HUES64 (cell line): Measurements from ENCODE around the gene SGCD.

Source experiments
- H3K27ac ChIP-seq: 2 replicates; pipeline ENCODE4 v1.7.0; 2013; ENCODE audit warnings: low read depth, low read length, inconsistent platforms
- H3K27me3 ChIP-seq: 2 replicates; pipeline ENCODE4 v1.6.1; 2013; ENCODE audit warnings: mild to moderate bottlenecking, low read length; ENCODE audit not compliant: insufficient read depth
- H3K36me3 ChIP-seq: 2 replicates; pipeline ENCODE4 v1.6.1; 2013; ENCODE audit warnings: mild to moderate bottlenecking, low read length; ENCODE audit not compliant: insufficient read depth
- H3K4me1 ChIP-seq: 2 replicates; pipeline ENCODE4 v1.6.1; 2013; ENCODE audit warnings: mild to moderate bottlenecking, low read length, moderate library complexity; ENCODE audit not compliant: insufficient read depth
- H3K4me3 ChIP-seq: 2 replicates; pipeline ENCODE4 v1.5.1; 2013; ENCODE audit warnings: mild to moderate bottlenecking, low read length, moderate library complexity
- H3K9ac ChIP-seq: 2 replicates; pipeline ENCODE4 v1.6.1; 2013; ENCODE audit warnings: mild to moderate bottlenecking, low read depth, low read length
- H3K9me3 ChIP-seq: 2 replicates; pipeline ENCODE4 v1.6.1; 2013; ENCODE audit warnings: low read depth, low read length; ENCODE audit not compliant: insufficient read depth
- WGBS: fragments of 150-250, 120-280 bp; methylation state at CpG from one replicate; pipeline ENCODE4 v1.1.7; 2013; ENCODE audit warnings: missing lambda C conversion rate; 5-methylcytosine and 5-hydroxymethylcytosine counted together

Gene SGCD

GRCh38 chr5:156361436-156362109 is 34.6 kb downstream of the SGCD start:
- no peak overlapping the region for H3K9ac ChIP-seq
- no peaks in the 10 kb centered on the region for H3K36me3 ChIP-seq
- WGBS: 92% methylated on average over 2 of the region's 3 CpGs
- no peaks in the 10 kb centered on the region for H3K27me3 ChIP-seq
- H3K9me3 ChIP-seq: no peaks in the 10 kb centered on the region
- no peak overlapping the region for H3K27ac ChIP-seq
- 0 out of 2 replicates have a peak, but pooled peaks cover 1% of the 10 kb centered on the region for H3K4me1 ChIP-seq
- H3K4me3 ChIP-seq: no peak overlapping the region

GRCh38 chr5:156363861-156364260 is 36.9 kb downstream of the SGCD start:
- Histone ChIP-seq H3K27me3 (no peaks in the 10 kb centered on the region), H3K9me3 (no peaks in the 10 kb centered on the region), H3K4me1 (0 out of 2 replicates have a peak, but pooled peaks cover 2% of the 10 kb centered on the region), H3K36me3 (no peaks in the 10 kb centered on the region), H3K9ac (no peak overlapping the region), H3K4me3 (no peak overlapping the region), H3K27ac (no peak overlapping the region)
- WGBS: 90% methylated on average over 2 of the region's 2 CpGs

GRCh38 chr5:156366521-156366920 is 39.6 kb downstream of the SGCD start:
- Histone ChIP-seq H3K9me3 (no peaks in the 10 kb centered on the region), H3K4me3 (no peak overlapping the region), H3K4me1 (0 out of 2 replicates have a peak, but pooled peaks cover 2% of the 10 kb centered on the region), H3K27ac (no peak overlapping the region), H3K9ac (no peak overlapping the region), H3K27me3 (no peaks in the 10 kb centered on the region), H3K36me3 (no peaks in the 10 kb centered on the region)

GRCh38 chr5:156367597-156367996 is 40.6 kb downstream of the SGCD start:
- H3K27ac ChIP-seq: no peak overlapping the region
- H3K36me3 ChIP-seq: no peaks in the 10 kb centered on the region
- no peak overlapping the region for H3K9ac ChIP-seq
- H3K4me3 ChIP-seq: no peak overlapping the region
- 0 out of 2 replicates have a peak, but pooled peaks cover 2% of the 10 kb centered on the region for H3K4me1 ChIP-seq
- WGBS: 92% methylated on average over 3 of the region's 3 CpGs
- H3K27me3 ChIP-seq: no peaks in the 10 kb centered on the region
- H3K9me3 ChIP-seq: no peaks in the 10 kb centered on the region

GRCh38 chr5:156375895-156376495 is 49.0 kb downstream of the SGCD start:
- Histone ChIP-seq H3K9ac (no peak overlapping the region), H3K27me3 (no peaks in the 10 kb centered on the region), H3K4me3 (no peak overlapping the region), H3K27ac (no peak overlapping the region), H3K36me3 (no peaks in the 10 kb centered on the region), H3K9me3 (no peaks in the 10 kb centered on the region), H3K4me1 (no peaks in the 10 kb centered on the region)
- 98% methylated on average over 3 of the region's 3 CpGs for WGBS

GRCh38 chr5:156376751-156377150 is 49.8 kb downstream of the SGCD start:
- Histone ChIP-seq H3K36me3 (no peaks in the 10 kb centered on the region), H3K4me1 (no peaks in the 10 kb centered on the region), H3K9me3 (no peaks in the 10 kb centered on the region), H3K9ac (no peak overlapping the region), H3K27me3 (no peaks in the 10 kb centered on the region), H3K4me3 (no peak overlapping the region), H3K27ac (no peak overlapping the region)

- 94% methylated on average over 2 of the region's 2 CpGs for WGBS
These were observed 51.2 kb downstream of the SGCD start for GRCh38 chr5:156378159-156378558.

GRCh38 chr5:156379206-156379605 is 52.2 kb downstream of the SGCD start:
- Histone ChIP-seq H3K9me3 (no peaks in the 10 kb centered on the region), H3K36me3 (no peaks in the 10 kb centered on the region), H3K27ac (no peak overlapping the region), H3K27me3 (no peaks in the 10 kb centered on the region), H3K4me1 (no peaks in the 10 kb centered on the region), H3K9ac (no peak overlapping the region), H3K4me3 (no peak overlapping the region)
- WGBS: 96% methylated on average over 1 of the region's 1 CpG

More at GRCh38 chr5:156378159-156378558, 51.2 kb downstream of the SGCD start:
- Histone ChIP-seq H3K27ac (no peak overlapping the region), H3K4me1 (no peaks in the 10 kb centered on the region), H3K36me3 (no peaks in the 10 kb centered on the region), H3K27me3 (no peaks in the 10 kb centered on the region), H3K9me3 (no peaks in the 10 kb centered on the region), H3K9ac (no peak overlapping the region), H3K4me3 (no peak overlapping the region)

GRCh38 chr5:156380848-156381247 is 53.9 kb downstream of the SGCD start:
- WGBS: 92% methylated on average over 3 of the region's 3 CpGs
- H3K27me3 ChIP-seq: no peaks in the 10 kb centered on the region
- no peaks in the 10 kb centered on the region for H3K4me1 ChIP-seq
- no peaks in the 10 kb centered on the region for H3K9me3 ChIP-seq
- no peaks in the 10 kb centered on the region for H3K36me3 ChIP-seq
- H3K27ac ChIP-seq: no peak overlapping the region
- H3K9ac ChIP-seq: no peak overlapping the region
- H3K4me3 ChIP-seq: no peak overlapping the region

- WGBS: 94% methylated on average over 5 of the region's 5 CpGs
- Histone ChIP-seq H3K4me1 (no peaks in the 10 kb centered on the region), H3K9me3 (no peaks in the 10 kb centered on the region), H3K36me3 (no peaks in the 10 kb centered on the region), H3K27ac (no peak overlapping the region), H3K4me3 (no peak overlapping the region), H3K9ac (no peak overlapping the region), H3K27me3 (no peaks in the 10 kb centered on the region)
These were observed 56.7 kb downstream of the SGCD start for GRCh38 chr5:156383510-156384265.

GRCh38 chr5:156385416-156385815 is 58.5 kb downstream of the SGCD start:
- H3K27ac ChIP-seq: no peak overlapping the region
- no peaks in the 10 kb centered on the region for H3K36me3 ChIP-seq
- WGBS: 89% methylated on average over 2 of the region's 3 CpGs
- no peaks in the 10 kb centered on the region for H3K27me3 ChIP-seq
- no peak overlapping the region for H3K4me3 ChIP-seq
- no peaks in the 10 kb centered on the region for H3K4me1 ChIP-seq
- H3K9ac ChIP-seq: no peak overlapping the region
- no peaks in the 10 kb centered on the region for H3K9me3 ChIP-seq
